ENCODE measurements around the gene ZNF799.

GRCh38 chr19:12450844-12451243 is 49.8 kb upstream of the ZNF799 start:
- TF ChIP-seq CTCF (IDR thresholded peaks at IDR 0.05; ENCODE audit: insufficient read depth, low read length) (no peak), POLR2AphosphoS5 (IDR thresholded peaks at IDR 0.05; ENCODE audit: low read depth) (no peak), REST (IDR thresholded peaks at IDR 0.05; ENCODE audit: insufficient replicate concordance, low read depth) (no peak)
